ENCODE data around the gene SPEM2. TPM values are rescaled to one million over a fixed set of nuclear protein-coding genes. Genes with fewer than 3 reads are reported as not detected.

The SPEM2 gene
- total RNA-seq, 1 experiment from 2014 or later = not detected

DNA sequence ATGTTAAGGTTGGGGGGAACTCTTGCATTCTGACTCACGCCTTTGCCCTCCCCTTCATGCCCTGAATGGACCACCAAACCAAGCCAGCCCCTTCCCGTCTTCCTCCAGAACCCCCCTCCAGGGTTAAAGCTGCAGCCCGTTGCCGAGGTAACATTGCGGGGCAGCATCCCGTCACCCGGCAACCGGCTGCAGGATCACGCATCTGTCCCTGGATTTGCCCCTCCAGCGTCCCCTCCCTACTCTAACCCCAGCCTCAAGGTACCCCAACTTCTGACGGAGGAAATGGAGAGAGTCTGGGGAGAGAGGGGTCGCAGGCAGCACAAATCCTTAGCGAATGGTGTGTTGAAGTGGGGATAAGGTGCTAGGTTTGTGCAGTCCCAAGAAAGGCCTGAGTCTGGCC lies 18.3 kb upstream of the SPEM2 start:
- Histone ChIP-seq H3T11ph (ENCODE audit: low read length) (no peak overlapping the region), H4K91ac (ENCODE audit: insufficient read length, low read depth, low read length) (no peak overlapping the region), H3K56ac (ENCODE audit: insufficient read length, low read depth, low read length) (no peak overlapping the region), H3K4me1 (ENCODE audit: insufficient read depth, low read length) (no peaks in the 10 kb centered on the region; the same call in 1 of the 2 replicates), H3K23ac (ENCODE audit: insufficient read length, low read depth, low read length) (no peak overlapping the region), H3K9me3 (ENCODE audit: control insufficient read depth, low read depth, low read length) (no peaks in the 10 kb centered on the region), H2BK120ac (ENCODE audit: low read depth, low read length, poor library complexity, severe bottlenecking) (no peak overlapping the region), H2BK15ac (ENCODE audit: low read depth, low read length) (no peak overlapping the region), H2BK12ac (ENCODE audit: insufficient read length, low read depth, low read length) (no peak overlapping the region), H4K5ac (ENCODE audit: insufficient read length, low read depth, low read length) (no peak overlapping the region), H3K4ac (ENCODE audit: low read depth, low read length) (no peak overlapping the region), H2BK20ac (ENCODE audit: low read depth, low read length, poor library complexity, severe bottlenecking) (no peak overlapping the region), H3K14ac (ENCODE audit: insufficient read depth, low read length) (no peak overlapping the region), H3K27me3 (ENCODE audit: insufficient read depth, low read length) (no peaks in the 10 kb centered on the region), H3K79me1 (ENCODE audit: insufficient read depth, low read depth, low read length, poor library complexity, severe bottlenecking) (no peaks in the 10 kb centered on the region), H3K9ac (ENCODE audit: extremely low read depth, insufficient read length, low read length) (no peak overlapping the region), H4K8ac (replicated peaks; ENCODE audit: insufficient read length, low read depth, low read length) (no peak overlapping the region), H3K79me2 (ENCODE audit: insufficient read depth, low read length) (no peaks in the 10 kb centered on the region), H4K20me1 (ENCODE audit: control insufficient read depth, insufficient read depth, insufficient read length) (no peaks in the 10 kb centered on the region), H2AFZ (ENCODE audit: low read length) (no peak overlapping the region), H3K27ac (ENCODE audit: insufficient read length, low read depth, low read length) (no peak overlapping the region), H2BK5ac (ENCODE audit: insufficient read length, low read length) (no peak overlapping the region), H3K18ac (ENCODE audit: insufficient read length, low read depth, low read length) (no peak overlapping the region), H3K4me2 (ENCODE audit: insufficient read depth, insufficient read length, low read length) (no peak overlapping the region), H2AK5ac (ENCODE audit: insufficient read length, low read length) (no peak overlapping the region), H3K23me2 (ENCODE audit: insufficient read length, low read depth, low read length, poor library complexity, severe bottlenecking) (peaks cover 5% of the 10 kb centered on the region)
- peak overlapping the region in 1 of 2 experiments; percentile 96; a peak in 3 of 5 replicates for H3K4me3 Mint-ChIP-seq
- H3K4me1 Mint-ChIP-seq = peaks cover 24 to 32% of the 10 kb centered on the region in 2 experiments
- peaks cover 16 to 26% (median 25%) of the 10 kb centered on the region in 3 experiments for H3K36me3 Mint-ChIP-seq (ENCODE audit: insufficient read depth in 1 of 3, low read depth in 3 of 3)
- peaks cover 0 to 2% of the 10 kb centered on the region in 2 experiments; a peak in 1 of 5 replicates for H3K9me3 Mint-ChIP-seq
- no peak for DNase-seq
- H3K27me3 Mint-ChIP-seq (ENCODE audit: low read depth) = no peaks in the 10 kb centered on the region
- peak overlapping the region in 1 of 3 experiments; percentile 24; a peak in 2 of 7 replicates for H3K27ac Mint-ChIP-seq
- no CpG with 5 or more reads among the region's 13 CpGs for WGBS (ENCODE audit: extremely low coverage, insufficient read length, low lambda C conversion rate)
- no peak for TF ChIP-seq CTCF (conservative IDR thresholded peaks at IDR 0.05)
